Large intestine (tissue), 3 donors: ENCODE data around the gene FSIP1. TPM values are rescaled to one million over a fixed set of nuclear protein-coding genes. Genes with fewer than 3 reads are reported as not detected.

Experiments used
- DNase-seq, 2 donors: peaks; one replicate each; pipeline versions ENCODE4 v3.0.0 to v3.0.0-alpha.2; 2013
- H3K27ac ChIP-seq: one replicate; pipeline ENCODE4 v1.5.1; 2013; ENCODE audit warnings: low read length
- H3K27me3 ChIP-seq: 2 replicates; pipeline ENCODE4 v1.6.1; 2013; ENCODE audit warnings: low read length; ENCODE audit not compliant: control insufficient read depth, insufficient read depth
- H3K36me3 ChIP-seq: 2 replicates; pipeline ENCODE4 v1.6.1; 2013; ENCODE audit warnings: low read length; ENCODE audit not compliant: control insufficient read depth, insufficient read depth
- H3K4me1 ChIP-seq: one replicate; pipeline ENCODE4 v1.6.1; 2013; ENCODE audit warnings: low read length; ENCODE audit not compliant: control insufficient read depth, insufficient read depth
- H3K4me3 ChIP-seq: one replicate; pipeline ENCODE4 v1.5.1; 2013; ENCODE audit warnings: low read length
- H3K9me3 ChIP-seq: one replicate; pipeline ENCODE4 v1.6.1; 2013; ENCODE audit warnings: mild to moderate bottlenecking, low read depth, low read length, moderate library complexity; ENCODE audit not compliant: control insufficient read depth
- WGBS: methylation state at CpG from one replicate; pipeline ENCODE4 v1.1.5; 2013; ENCODE audit warnings: low lambda C conversion rate; ENCODE audit not compliant: insufficient coverage; 5-methylcytosine and 5-hydroxymethylcytosine counted together
- polyA plus RNA-seq: library from polyadenylated mRNA; unstranded; fragments of 120-200 nt; gene quantifications from one replicate; pipeline ENCODE4 v1.2.1, GENCODE V29; 2013

FSIP1 gene
- polyA plus RNA-seq, 1 donor, result 0.78 TPM

- Histone ChIP-seq H3K4me1 (peaks cover 5% of the 10 kb centered on the region), H3K4me3 (no peak overlapping the region), H3K36me3 (no peaks in the 10 kb centered on the region), H3K27me3 (no peaks in the 10 kb centered on the region), H3K27ac (no peak overlapping the region), H3K9me3 (no peaks in the 10 kb centered on the region)
- DNase-seq, result no peak
- WGBS, result 85% methylated on average over 2 of the region's 2 CpGs
Measured at GRCh38 chr15:39784638-39785037, 2.0 kb upstream of the FSIP1 start.

- Histone ChIP-seq H3K36me3 (no peaks in the 10 kb centered on the region), H3K27ac (no peak overlapping the region), H3K4me1 (peaks cover 5% of the 10 kb centered on the region), H3K9me3 (no peaks in the 10 kb centered on the region), H3K27me3 (no peaks in the 10 kb centered on the region), H3K4me3 (no peak overlapping the region)
- DNase-seq, result no peak
- WGBS, result 74% methylated on average over 2 of the region's 4 CpGs
Measured at GRCh38 chr15:39784125-39784524, 1.5 kb upstream of the FSIP1 start.

GRCh38 chr15:39783244-39783820 is 691 bp upstream of the FSIP1 start:
- Histone ChIP-seq H3K4me1 (peaks cover 5% of the 10 kb centered on the region), H3K27me3 (peaks cover under 1% of the 10 kb centered on the region), H3K4me3 (peak overlapping the region; percentile 79), H3K9me3 (no peaks in the 10 kb centered on the region), H3K27ac (no peak overlapping the region), H3K36me3 (no peaks in the 10 kb centered on the region)
- peak; percentile 19 to 24 for DNase-seq
- WGBS, result 3% methylated on average over 3 of the region's 10 CpGs

GRCh38 chr15:39781967-39782302 is 706 bp downstream of the FSIP1 start:
- no peaks in the 10 kb centered on the region for H3K9me3 ChIP-seq
- peaks cover 11% of the 10 kb centered on the region for H3K27me3 ChIP-seq
- DNase-seq, result no peak
- peaks cover 5% of the 10 kb centered on the region for H3K4me1 ChIP-seq
- H3K27ac ChIP-seq, result no peak overlapping the region
- no CpG with 5 or more reads among the region's 2 CpGs for WGBS
- H3K4me3 ChIP-seq, result peak overlapping the region; percentile 29
- no peaks in the 10 kb centered on the region for H3K36me3 ChIP-seq

- Histone ChIP-seq H3K36me3 (no peaks in the 10 kb centered on the region), H3K27me3 (peaks cover 11% of the 10 kb centered on the region), H3K9me3 (no peaks in the 10 kb centered on the region), H3K4me3 (no peak overlapping the region), H3K27ac (no peak overlapping the region), H3K4me1 (peaks cover 5% of the 10 kb centered on the region)
- no CpG with 5 or more reads among the region's 4 CpGs for WGBS
- no peak for DNase-seq
Measured at GRCh38 chr15:39781147-39781966, 1.3 kb downstream of the FSIP1 start.

GRCh38 chr15:39778021-39778420 is 4.6 kb downstream of the FSIP1 start:
- Histone ChIP-seq H3K36me3 (no peaks in the 10 kb centered on the region), H3K4me3 (no peak overlapping the region), H3K27ac (no peak overlapping the region), H3K4me1 (no peaks in the 10 kb centered on the region), H3K27me3 (peaks cover 11% of the 10 kb centered on the region), H3K9me3 (no peaks in the 10 kb centered on the region)
- no peak for DNase-seq
- WGBS, result 20% methylated on average over 1 of the region's 3 CpGs

- no peak overlapping the region for H3K27ac ChIP-seq
- no peaks in the 10 kb centered on the region for H3K36me3 ChIP-seq
- H3K9me3 ChIP-seq, result no peaks in the 10 kb centered on the region
- WGBS, result 100% methylated on average over 1 of the region's 4 CpGs
- no peak overlapping the region for H3K4me3 ChIP-seq
- no peaks in the 10 kb centered on the region for H3K4me1 ChIP-seq
- H3K27me3 ChIP-seq, result peaks cover 11% of the 10 kb centered on the region
- no peak for DNase-seq
Measured at GRCh38 chr15:39777496-39777895, 5.1 kb downstream of the FSIP1 start.

- Histone ChIP-seq H3K9me3 (no peaks in the 10 kb centered on the region), H3K27ac (no peak overlapping the region), H3K36me3 (no peaks in the 10 kb centered on the region), H3K4me3 (no peak overlapping the region), H3K4me1 (no peaks in the 10 kb centered on the region), H3K27me3 (peaks cover 11% of the 10 kb centered on the region)
- 83% methylated on average over 1 of the region's 4 CpGs for WGBS
- DNase-seq, result no peak
Measured at GRCh38 chr15:39776068-39776467, 6.6 kb downstream of the FSIP1 start.

- H3K27ac ChIP-seq, result no peak overlapping the region
- DNase-seq, result no peak
- no peak overlapping the region for H3K4me3 ChIP-seq
- no CpG with 5 or more reads among the region's 3 CpGs for WGBS
- peaks cover 11% of the 10 kb centered on the region for H3K27me3 ChIP-seq
- no peaks in the 10 kb centered on the region for H3K9me3 ChIP-seq
- H3K36me3 ChIP-seq, result no peaks in the 10 kb centered on the region
- no peaks in the 10 kb centered on the region for H3K4me1 ChIP-seq
Measured at GRCh38 chr15:39774688-39775267, 7.9 kb downstream of the FSIP1 start.

GRCh38 chr15:39770748-39771689 is 11.6 kb downstream of the FSIP1 start:
- no peaks in the 10 kb centered on the region for H3K9me3 ChIP-seq
- no peaks in the 10 kb centered on the region for H3K4me1 ChIP-seq
- WGBS, result no CpG with 5 or more reads among the region's 8 CpGs
- no peak overlapping the region for H3K4me3 ChIP-seq
- H3K36me3 ChIP-seq, result no peaks in the 10 kb centered on the region
- H3K27me3 ChIP-seq, result no peaks in the 10 kb centered on the region
- no peak for DNase-seq
- no peak overlapping the region for H3K27ac ChIP-seq
